Smooth muscle cell (in vitro differentiated cells): Measurements from ENCODE around the gene KIT. TPM values are rescaled to one million over a fixed set of nuclear protein-coding genes. Genes with fewer than 3 reads are reported as not detected.

Experiments
- DNase-seq: peaks from one replicate; lab custom pipeline; 2025; ENCODE audit not compliant: unreplicated experiment; lab: John Stamatoyannopoulos, UW
- H2AFZ ChIP-seq: fragments of 200-600 bp; sonication (generic); 2 replicates; pipeline ENCODE4 v1.6.0; 2016; ENCODE audit warnings: antibody characterized with exemption, low read depth, mild to moderate bottlenecking
- H3F3A ChIP-seq: fragments of 200-600 bp; sonication (generic); 2 replicates; pipeline ENCODE4 v1.6.0; 2017; ENCODE audit warnings: antibody characterized with exemption, low read depth
- H3K27ac ChIP-seq: fragments of 200-600 bp; sonication (generic); 2 replicates; pipeline ENCODE4 v1.5.1; 2016; ENCODE audit warnings: low read depth, mild to moderate bottlenecking
- H3K27me3 ChIP-seq: fragments of 200-600 bp; sonication (generic); 2 replicates; pipeline ENCODE4 v1.6.1; 2016; ENCODE audit warnings: low read depth, mild to moderate bottlenecking
- H3K36me3 ChIP-seq: fragments of 200-600 bp; sonication (generic); 2 replicates; pipeline ENCODE4 v1.5.1; 2016; ENCODE audit warnings: low read depth
- H3K4me1 ChIP-seq: fragments of 200-600 bp; sonication (generic); 2 replicates; pipeline ENCODE4 v1.5.1; 2016; ENCODE audit warnings: low read depth
- H3K4me2 ChIP-seq: fragments of 200-600 bp; sonication (generic); 2 replicates; pipeline ENCODE4 v1.6.0; 2016; ENCODE audit warnings: mild to moderate bottlenecking
- H3K4me3 ChIP-seq: fragments of 200-600 bp; sonication (generic); 2 replicates; pipeline ENCODE4 v1.5.1; 2016; ENCODE audit warnings: mild to moderate bottlenecking
- H3K79me2 ChIP-seq: fragments of 200-600 bp; sonication (generic); 2 replicates; pipeline ENCODE4 v1.6.0; 2016; ENCODE audit warnings: low read depth, mild to moderate bottlenecking
- H3K9ac ChIP-seq: fragments of 200-600 bp; sonication (generic); 2 replicates; pipeline ENCODE4 v1.6.0; 2016; ENCODE audit warnings: low read depth
- H3K9me3 ChIP-seq: fragments of 200-600 bp; sonication (generic); replicated peaks from 2 replicates; pipeline ENCODE4 v1.5.1; 2016; ENCODE audit warnings: low read depth
- H4K20me1 ChIP-seq: fragments of 200-600 bp; sonication (generic); 2 replicates; pipeline ENCODE4 v1.6.0; 2016; ENCODE audit warnings: low read depth
- CTCF ChIP-seq: fragments of 200-600 bp; sonication (generic); IDR thresholded peaks from 2 replicates; pipeline ENCODE4 v1.5.1; 2017; ENCODE audit warnings: borderline replicate concordance, mild to moderate bottlenecking, antibody characterized with exemption; ENCODE audit not compliant: insufficient read depth, poor library complexity, severe bottlenecking
- WGBS: methylation state at CpG from one replicate; pipeline ENCODE4 v1.1.7; 2016; ENCODE audit warnings: low lambda C conversion rate; 5-methylcytosine and 5-hydroxymethylcytosine counted together
- polyA plus RNA-seq: library from polyadenylated mRNA; unstranded; fragments of >200 nt; fragmentation: Nextera tagmentation; extraction: Ambion mirVana; gene quantifications from 2 replicates; pipeline ENCODE4 v1.2.1, GENCODE V29; 2016
- total RNA-seq: library from RNA; depleted of rRNA; stranded (reverse); fragments of >200 nt; gene quantifications from 2 replicates; pipeline ENCODE4 v1.2.3, GENCODE V29; 2014

The KIT gene
- total and polyA plus RNA-seq, 2 experiments from 2014 or later, result 3.2 to 7.0 TPM

GRCh38 chr4:54651050-54651449 is 6.7 kb upstream of the KIT start:
- no peaks in the 10 kb centered on the region for H3K36me3 ChIP-seq
- no peak overlapping the region for H3K4me2 ChIP-seq
- H2AFZ ChIP-seq, result no peak overlapping the region
- no peak overlapping the region for H3K9ac ChIP-seq
- no peaks in the 10 kb centered on the region for H4K20me1 ChIP-seq
- no peak overlapping the region for H3K4me3 ChIP-seq
- WGBS, result 95% methylated on average over 3 of the region's 3 CpGs
- H3K9me3 ChIP-seq, result no peaks in the 10 kb centered on the region
- TF ChIP-seq CTCF, result no peak
- H3K27ac ChIP-seq, result no peak overlapping the region
- H3F3A ChIP-seq, result no peaks in the 10 kb centered on the region
- no peaks in the 10 kb centered on the region for H3K27me3 ChIP-seq
- no peaks in the 10 kb centered on the region for H3K79me2 ChIP-seq
- DNase-seq, result no peak
- no peaks in the 10 kb centered on the region for H3K4me1 ChIP-seq

GRCh38 chr4:54654753-54655152 is 3.0 kb upstream of the KIT start:
- no peak overlapping the region for H3K4me3 ChIP-seq
- H3K27ac ChIP-seq, result no peak overlapping the region
- H3K4me1 ChIP-seq, result peaks cover 19% of the 10 kb centered on the region
- no peak overlapping the region for H2AFZ ChIP-seq
- no peaks in the 10 kb centered on the region for H4K20me1 ChIP-seq
- no peaks in the 10 kb centered on the region for H3K36me3 ChIP-seq
- no peaks in the 10 kb centered on the region for H3K79me2 ChIP-seq
- no peak for TF ChIP-seq CTCF
- DNase-seq, result no peak
- no peaks in the 10 kb centered on the region for H3F3A ChIP-seq
- H3K9me3 ChIP-seq, result no peaks in the 10 kb centered on the region
- H3K4me2 ChIP-seq, result no peak overlapping the region
- H3K27me3 ChIP-seq, result peaks cover 26% of the 10 kb centered on the region
- H3K9ac ChIP-seq, result no peak overlapping the region
- WGBS, result 77% methylated on average over 4 of the region's 4 CpGs

- Histone ChIP-seq H3K36me3 (no peaks in the 10 kb centered on the region), H3K27me3 (peaks cover 27% of the 10 kb centered on the region), H3K9ac (no peak overlapping the region), H4K20me1 (no peaks in the 10 kb centered on the region), H2AFZ (peak overlapping the region; percentile 82), H3F3A (peaks cover 4% of the 10 kb centered on the region), H3K27ac (no peak overlapping the region), H3K4me2 (peak overlapping the region; percentile 93), H3K9me3 (no peaks in the 10 kb centered on the region), H3K4me3 (peak overlapping the region; percentile 60), H3K79me2 (no peaks in the 10 kb centered on the region), H3K4me1 (peaks cover 20% of the 10 kb centered on the region)
- WGBS, result 4% methylated on average over 26 of the region's 26 CpGs
- no peak for DNase-seq
- no peak for TF ChIP-seq CTCF
These were observed 589 bp upstream of the KIT start for GRCh38 chr4:54657185-54657550.

GRCh38 chr4:54658252-54659093 is 716 bp downstream of the KIT start:
- Histone ChIP-seq H3K79me2 (no peaks in the 10 kb centered on the region), H3K27ac (no peak overlapping the region), H3K4me3 (peak overlapping the region; percentile 60), H3K4me2 (peak overlapping the region; percentile 93), H4K20me1 (no peaks in the 10 kb centered on the region), H3K27me3 (peaks cover 27% of the 10 kb centered on the region), H3K4me1 (peaks cover 20% of the 10 kb centered on the region), H3F3A (peaks cover 5% of the 10 kb centered on the region), H3K36me3 (no peaks in the 10 kb centered on the region), H2AFZ (peak overlapping the region; percentile 82), H3K9me3 (no peaks in the 10 kb centered on the region), H3K9ac (no peak overlapping the region)
- TF ChIP-seq CTCF, result peak; percentile 17
- peak; percentile 24 for DNase-seq
- WGBS, result 1% methylated on average over 80 of the region's 81 CpGs
